OCI-LY3 (cell line): ENCODE measurements around the gene TBC1D4.

Experiments
- EZH2phosphoT487 ChIP-seq: fragments of 200-600 bp; shearing (Covaris generic); IDR thresholded peaks from 2 replicates; pipeline ENCODE4 v1.6.1; 2018; ENCODE audit warnings: antibody characterized with exemption, mixed run types, low read depth
- TF ChIP-seq, protein P1 (sequence below): fragments of 200-600, 300-600 bp; sonication (generic); IDR thresholded peaks from 2 replicates; pipeline ENCODE4 v1.5.1; 2014; ENCODE audit warnings: antibody characterized with exemption, low read length, low read depth

DNA sequence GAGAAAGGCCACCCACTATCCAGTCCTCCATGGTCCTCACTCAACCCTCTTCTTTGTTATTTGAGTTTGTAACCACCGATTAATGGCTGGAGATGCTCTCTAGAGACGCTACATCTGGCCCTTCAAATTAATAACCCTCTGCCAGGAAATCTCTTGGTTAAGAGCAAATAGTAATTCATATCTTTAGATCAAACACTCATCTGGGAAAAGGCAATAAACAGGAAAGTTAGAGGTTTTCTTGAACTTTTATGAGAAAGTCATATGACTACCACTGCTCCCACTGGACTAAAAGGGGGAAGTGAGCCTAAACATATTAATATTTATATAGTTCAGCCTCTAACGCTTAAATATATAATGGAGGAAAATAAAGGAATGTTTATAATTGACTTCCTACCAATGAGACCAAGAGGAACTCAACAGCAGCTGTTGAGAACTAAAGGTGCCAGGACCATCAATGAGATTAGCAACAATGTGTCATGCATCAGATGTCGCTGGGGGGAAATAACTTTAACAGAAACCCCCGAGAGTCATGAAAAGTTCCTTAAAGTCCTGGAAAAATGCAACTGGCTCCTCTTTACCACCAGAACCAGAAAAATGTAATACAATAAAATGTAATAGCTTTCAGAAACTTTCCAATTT, 2.7 kb downstream of the TBC1D4 start:
- TF ChIP-seq, protein P1, sequence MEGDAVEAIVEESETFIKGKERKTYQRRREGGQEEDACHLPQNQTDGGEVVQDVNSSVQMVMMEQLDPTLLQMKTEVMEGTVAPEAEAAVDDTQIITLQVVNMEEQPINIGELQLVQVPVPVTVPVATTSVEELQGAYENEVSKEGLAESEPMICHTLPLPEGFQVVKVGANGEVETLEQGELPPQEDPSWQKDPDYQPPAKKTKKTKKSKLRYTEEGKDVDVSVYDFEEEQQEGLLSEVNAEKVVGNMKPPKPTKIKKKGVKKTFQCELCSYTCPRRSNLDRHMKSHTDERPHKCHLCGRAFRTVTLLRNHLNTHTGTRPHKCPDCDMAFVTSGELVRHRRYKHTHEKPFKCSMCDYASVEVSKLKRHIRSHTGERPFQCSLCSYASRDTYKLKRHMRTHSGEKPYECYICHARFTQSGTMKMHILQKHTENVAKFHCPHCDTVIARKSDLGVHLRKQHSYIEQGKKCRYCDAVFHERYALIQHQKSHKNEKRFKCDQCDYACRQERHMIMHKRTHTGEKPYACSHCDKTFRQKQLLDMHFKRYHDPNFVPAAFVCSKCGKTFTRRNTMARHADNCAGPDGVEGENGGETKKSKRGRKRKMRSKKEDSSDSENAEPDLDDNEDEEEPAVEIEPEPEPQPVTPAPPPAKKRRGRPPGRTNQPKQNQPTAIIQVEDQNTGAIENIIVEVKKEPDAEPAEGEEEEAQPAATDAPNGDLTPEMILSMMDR = no peak
- TF ChIP-seq EZH2phosphoT487 = no peak
